Activated CD8-positive, alpha-beta memory T cell treated with anti-CD3 and anti-CD28 coated beads, Interleukin-2, amount 50 U/mL, for 1 hour (primary cell): Measurements from ENCODE around the gene LRRC56.

Experiments used
- DNase-seq: peaks from one replicate; pipeline ENCODE4 v3.0.0-alpha.2; 2020; ENCODE audit errors: extremely low read depth

Gene LRRC56

GRCh38 chr11:598005-598680 lies 60.8 kb downstream of the LRRC56 start:
- DNase-seq: no peak

GRCh38 chr11:601573-602245 lies 64.4 kb downstream of the LRRC56 start:
- no peak for DNase-seq

- DNase-seq: no peak
Measured at GRCh38 chr11:603154-603553, 65.8 kb downstream of the LRRC56 start.
